Endometrial microvascular endothelial cells (primary cell): ENCODE data around the gene PODNL1. TPM values are rescaled to one million over a fixed set of nuclear protein-coding genes. Genes with fewer than 3 reads are reported as not detected.
"Not testable (repeated sequence)": the region's sequence is repeated elsewhere in the genome, so short reads cannot be mapped to it uniquely, and the experiment has no call there.

ENCODE experiments used
- in situ Hi-C: cut with HindIII; loops from 2 replicates; pipeline ENCODE4 v1.10.0; 2017; ENCODE audit warnings: low sequenced_read_pairs, low pct_unique_long_range_greater_than_20kb; ENCODE audit errors: inconsistent ontology term
- total RNA-seq: library from RNA; depleted of rRNA; stranded (reverse); fragments of >200 nt; gene quantifications from one replicate; pipeline ENCODE4 v1.2.3, GENCODE V29; 2015; ENCODE audit errors: inconsistent ontology term

Gene PODNL1
- total RNA-seq, 1 donor from 2014 or later = 0.09 TPM

GRCh38 chr19:13935765-13936510, 2.3 kb downstream of the PODNL1 start:
- in situ Hi-C loops = no loop called here

GRCh38 chr19:13934785-13935109, 3.5 kb downstream of the PODNL1 start:
- in situ Hi-C loops = no loop called here

- in situ Hi-C loops = no loop called here
Observed at GRCh38 chr19:13932911-13933393, 5.3 kb downstream of the PODNL1 start.

- in situ Hi-C loops = no loop called here
Observed at GRCh38 chr19:13932149-13932637, 6.0 kb downstream of the PODNL1 start.

GRCh38 chr19:13931391-13932148, 6.6 kb downstream of the PODNL1 start:
- in situ Hi-C loops = no loop called here

GRCh38 chr19:13930402-13930801, 7.8 kb downstream of the PODNL1 start:
- in situ Hi-C loops = no loop called here

GRCh38 chr19:13929956-13930355, 8.3 kb downstream of the PODNL1 start:
- in situ Hi-C loops = no loop called here

- in situ Hi-C loops = no loop called here
Observed at GRCh38 chr19:13929340-13929739, 8.9 kb downstream of the PODNL1 start.

GRCh38 chr19:13926715-13927114, 11.5 kb downstream of the PODNL1 start:
- in situ Hi-C loops = no loop called here

- in situ Hi-C loops = no loop called here
Observed at GRCh38 chr19:13926010-13926409, 12.2 kb downstream of the PODNL1 start.

- in situ Hi-C loops = no loop called here
Observed at GRCh38 chr19:13923194-13923987, 14.8 kb downstream of the PODNL1 start.

- in situ Hi-C loops = not testable (repeated sequence)
Observed at GRCh38 chr19:13922118-13922517, 16.1 kb downstream of the PODNL1 start.

GRCh38 chr19:13920940-13921747, 17.1 kb downstream of the PODNL1 start:
- in situ Hi-C loops = no loop called here

GRCh38 chr19:13920524-13920923, 17.7 kb downstream of the PODNL1 start:
- in situ Hi-C loops = no loop called here

- in situ Hi-C loops = no loop called here
Observed at GRCh38 chr19:13918726-13919411, 19.3 kb downstream of the PODNL1 start.

- in situ Hi-C loops = no loop called here
Observed at GRCh38 chr19:13917888-13918406, 20.3 kb downstream of the PODNL1 start.

- in situ Hi-C loops = no loop called here
Observed at GRCh38 chr19:13914777-13915176, 23.4 kb downstream of the PODNL1 start.

GRCh38 chr19:13913352-13913751, 24.9 kb downstream of the PODNL1 start:
- in situ Hi-C loops = no loop called here
